CD4-positive, CD25-positive, alpha-beta regulatory T cell (primary cell): ENCODE results near the gene MITF. TPM values are rescaled to one million over a fixed set of nuclear protein-coding genes. Genes with fewer than 3 reads are reported as not detected.

ENCODE experiments used
- ATAC-seq, 2 donors: fragments of 150-1000 bp; cut with Tn5 transposase; one replicate each; pipeline ENCODE4 v1.10.0; 2021; ENCODE audit warnings: low read depth in 2 of 2, moderate number of reproducible peaks in 2 of 2, moderate library complexity in 1 of 2
- DNase-seq, 3 donors: peaks; one replicate each; pipeline versions ENCODE4 v3.0.0 to v3.0.0-alpha.2; 2012 to 2022; ENCODE audit warnings: mixed read lengths in 1 of 3
- H3K27ac ChIP-seq: one replicate; pipeline ENCODE4 v1.7.0; 2013; ENCODE audit warnings: mild to moderate bottlenecking, low read length; ENCODE audit not compliant: insufficient read depth, poor library complexity, severe bottlenecking
- H3K27me3 ChIP-seq: one replicate; pipeline ENCODE4 v1.7.0; 2013; ENCODE audit warnings: low read length; ENCODE audit not compliant: control insufficient read depth, insufficient read depth
- H3K36me3 ChIP-seq: one replicate; pipeline ENCODE4 v1.7.0; 2013; ENCODE audit warnings: mild to moderate bottlenecking, low read length, moderate library complexity; ENCODE audit not compliant: control insufficient read depth, insufficient read depth
- H3K4me1 ChIP-seq: 2 replicates; pipeline ENCODE4 v1.7.0; 2013; ENCODE audit warnings: mild to moderate bottlenecking, low read length; ENCODE audit not compliant: insufficient read depth, control insufficient read depth, poor library complexity, severe bottlenecking
- H3K4me3 ChIP-seq: one replicate; pipeline ENCODE4 v1.7.0; 2013; ENCODE audit warnings: low read depth, mild to moderate bottlenecking, low read length, moderate library complexity
- H3K9me3 ChIP-seq, 2 experiments: 1 replicate in 1 of 2; 2 replicates in 1 of 2; pipeline ENCODE4 v1.7.0; 2013; ENCODE audit warnings: low read length in 2 of 2, mild to moderate bottlenecking in 1 of 2, moderate library complexity in 1 of 2; ENCODE audit not compliant: control insufficient read depth in 2 of 2
- H3K27ac Mint-ChIP-seq, 3 donors: one replicate each; pipeline ENCODE4 v1.8.0; 2020 to 2022; ENCODE audit warnings: mild to moderate bottlenecking in 3 of 3, mixed read lengths in 3 of 3, moderate library complexity in 2 of 3
- H3K27me3 Mint-ChIP-seq: one replicate; pipeline ENCODE4 v1.8.0; 2022; ENCODE audit warnings: mild to moderate bottlenecking, mixed read lengths
- H3K36me3 Mint-ChIP-seq: one replicate; pipeline ENCODE4 v1.8.0; 2020; ENCODE audit warnings: mixed read lengths
- H3K4me1 Mint-ChIP-seq, 4 donors: one replicate each; pipeline ENCODE4 v1.8.0; 2020 to 2022; ENCODE audit warnings: mixed read lengths in 4 of 4, mild to moderate bottlenecking in 1 of 4
- H3K4me3 Mint-ChIP-seq, 4 donors: one replicate each; pipeline ENCODE4 v1.8.0; 2020 to 2022; ENCODE audit warnings: mild to moderate bottlenecking in 4 of 4, mixed read lengths in 4 of 4, moderate library complexity in 3 of 4
- H3K9me3 Mint-ChIP-seq, 7 donors: one replicate each; pipeline ENCODE4 v1.8.0; 2020 to 2022; ENCODE audit warnings: mixed read lengths in 7 of 7, mild to moderate bottlenecking in 3 of 7, moderate library complexity in 2 of 7
- polyA plus RNA-seq, 4 donors: library from polyadenylated mRNA; unstranded; fragments of 300-500 nt; fragmentation: Illumina TruSeq; gene quantifications; one replicate each; pipeline ENCODE4 v1.2.3, GENCODE V29; 2021
- total RNA-seq: library from RNA; stranded (reverse); gene quantifications from one replicate; pipeline ENCODE4 v1.2.3, GENCODE V29; 2022

Gene MITF
- total and polyA plus RNA-seq, 5 donors from 2014 or later: 0.44 TPM; not detected in 4

- no peaks in the 10 kb centered on the region for H3K36me3 Mint-ChIP-seq
- peaks cover 8% of the 10 kb centered on the region for H3K27me3 Mint-ChIP-seq
- no peaks in the 10 kb centered on the region for H3K4me1 Mint-ChIP-seq
These were observed 64.5 kb downstream of the MITF start for GRCh38 chr3:69803681-69804270.

GRCh38 chr3:69805491-69805890 lies 66.2 kb downstream of the MITF start:
- peaks cover 0 to 6% (median 0%) of the 10 kb centered on the region in 7 donors for H3K9me3 Mint-ChIP-seq
- Histone ChIP-seq H3K27me3 (no peaks in the 10 kb centered on the region), H3K9me3 (no peaks in the 10 kb centered on the region), H3K4me3 (no peak overlapping the region), H3K36me3 (no peaks in the 10 kb centered on the region), H3K27ac (no peak overlapping the region), H3K4me1 (no peaks in the 10 kb centered on the region)
- no peak for ATAC-seq
- H3K27ac Mint-ChIP-seq: no peak overlapping the region
- DNase-seq: no peak
- peaks cover 8% of the 10 kb centered on the region for H3K27me3 Mint-ChIP-seq
- H3K4me3 Mint-ChIP-seq: no peak overlapping the region
- H3K4me1 Mint-ChIP-seq: no peaks in the 10 kb centered on the region
- H3K36me3 Mint-ChIP-seq: no peaks in the 10 kb centered on the region

More at GRCh38 chr3:69803681-69804270, 64.5 kb downstream of the MITF start:
- Mint-ChIP-seq H3K27ac (no peak overlapping the region), H3K4me3 (no peak overlapping the region), H3K9me3 (peaks cover 0 to 6% (median 1%) of the 10 kb centered on the region in 7 donors)
- Histone ChIP-seq H3K4me3 (no peak overlapping the region), H3K27ac (no peak overlapping the region), H3K9me3 (no peaks in the 10 kb centered on the region), H3K36me3 (no peaks in the 10 kb centered on the region), H3K27me3 (no peaks in the 10 kb centered on the region), H3K4me1 (no peaks in the 10 kb centered on the region)
- no peak for ATAC-seq
- no peak for DNase-seq

- Mint-ChIP-seq H3K4me3 (no peak overlapping the region), H3K27me3 (peaks cover 8% of the 10 kb centered on the region), H3K36me3 (no peaks in the 10 kb centered on the region), H3K4me1 (no peaks in the 10 kb centered on the region), H3K27ac (no peak overlapping the region), H3K9me3 (peaks cover 0 to 4% (median 0%) of the 10 kb centered on the region in 7 donors)
- Histone ChIP-seq H3K36me3 (no peaks in the 10 kb centered on the region), H3K4me1 (no peaks in the 10 kb centered on the region), H3K27me3 (no peaks in the 10 kb centered on the region), H3K9me3 (no peaks in the 10 kb centered on the region), H3K4me3 (no peak overlapping the region), H3K27ac (no peak overlapping the region)
- ATAC-seq: no peak
- DNase-seq: no peak
These were observed 67.6 kb downstream of the MITF start for GRCh38 chr3:69806735-69807438.

GRCh38 chr3:69807674-69808073 lies 68.4 kb downstream of the MITF start:
- H3K4me3 Mint-ChIP-seq: no peak overlapping the region
- ATAC-seq: no peak

GRCh38 chr3:69809076-69809835 lies 70.0 kb downstream of the MITF start:
- ATAC-seq (no peak), DNase-seq (no peak)
- Mint-ChIP-seq H3K27me3 (peaks cover 5% of the 10 kb centered on the region), H3K27ac (no peak overlapping the region), H3K4me1 (no peaks in the 10 kb centered on the region), H3K9me3 (peaks cover 0 to 4% (median 0%) of the 10 kb centered on the region in 7 donors), H3K4me3 (no peak overlapping the region), H3K36me3 (no peaks in the 10 kb centered on the region)
- Histone ChIP-seq H3K4me1 (no peaks in the 10 kb centered on the region), H3K9me3 (no peaks in the 10 kb centered on the region), H3K27me3 (no peaks in the 10 kb centered on the region), H3K27ac (no peak overlapping the region), H3K36me3 (no peaks in the 10 kb centered on the region), H3K4me3 (no peak overlapping the region)

More at GRCh38 chr3:69807674-69808073, 68.4 kb downstream of the MITF start:
- no peak for DNase-seq
- H3K4me1 ChIP-seq: no peaks in the 10 kb centered on the region
- H3K36me3 ChIP-seq: no peaks in the 10 kb centered on the region
- no peaks in the 10 kb centered on the region for H3K27me3 ChIP-seq
- Mint-ChIP-seq H3K4me1 (no peaks in the 10 kb centered on the region), H3K9me3 (peaks cover 0 to 4% (median 0%) of the 10 kb centered on the region in 7 donors), H3K27ac (no peak overlapping the region), H3K36me3 (no peaks in the 10 kb centered on the region), H3K27me3 (peaks cover 8% of the 10 kb centered on the region)
- no peak overlapping the region for H3K4me3 ChIP-seq
- H3K9me3 ChIP-seq: no peaks in the 10 kb centered on the region
- no peak overlapping the region for H3K27ac ChIP-seq

- Mint-ChIP-seq H3K4me3 (no peak overlapping the region), H3K36me3 (no peaks in the 10 kb centered on the region), H3K27me3 (peaks cover 5% of the 10 kb centered on the region), H3K27ac (no peak overlapping the region), H3K4me1 (no peaks in the 10 kb centered on the region), H3K9me3 (peaks cover 0 to 4% (median 0%) of the 10 kb centered on the region in 7 donors)
- ATAC-seq: no peak
- H3K4me3 ChIP-seq: no peak overlapping the region
- no peaks in the 10 kb centered on the region for H3K27me3 ChIP-seq
- DNase-seq: no peak
- no peak overlapping the region for H3K27ac ChIP-seq
- H3K4me1 ChIP-seq: no peaks in the 10 kb centered on the region
- H3K36me3 ChIP-seq: no peaks in the 10 kb centered on the region
- no peaks in the 10 kb centered on the region for H3K9me3 ChIP-seq
These were observed 72.5 kb downstream of the MITF start for GRCh38 chr3:69811452-69812401.

GRCh38 chr3:69815970-69816369 lies 76.7 kb downstream of the MITF start:
- H3K36me3 Mint-ChIP-seq: no peaks in the 10 kb centered on the region
- H3K4me1 Mint-ChIP-seq: no peaks in the 10 kb centered on the region
- H3K27me3 ChIP-seq: no peaks in the 10 kb centered on the region
- ATAC-seq (no peak), DNase-seq (no peak)
- H3K4me3 Mint-ChIP-seq: no peak overlapping the region
- no peaks in the 10 kb centered on the region for H3K4me1 ChIP-seq
- H3K27me3 Mint-ChIP-seq: no peaks in the 10 kb centered on the region
- H3K9me3 Mint-ChIP-seq: peaks cover 0 to 4% (median 0%) of the 10 kb centered on the region in 7 donors
- no peak overlapping the region for H3K27ac ChIP-seq
- no peaks in the 10 kb centered on the region for H3K9me3 ChIP-seq
- no peak overlapping the region for H3K27ac Mint-ChIP-seq
- H3K4me3 ChIP-seq: no peak overlapping the region
- H3K36me3 ChIP-seq: no peaks in the 10 kb centered on the region
